Cardiac muscle cell (in vitro differentiated cells and primary cell): ENCODE data around the gene DNM2. TPM values are rescaled to one million over a fixed set of nuclear protein-coding genes. Genes with fewer than 3 reads are reported as not detected.
A peak's percentile ranks its signal among the peaks of the same experiment; 100 is the strongest.

Experiments
- DNase-seq, 2 donors: peaks; one replicate each; pipeline versions ENCODE4 v3.0.0 to v3.0.0-alpha.2; 2010 to 2017; ENCODE audit warnings: low read depth in 1 of 2, low spot score in 1 of 2
- H3K27ac ChIP-seq: fragments of 200-600 bp; sonication (generic); 2 replicates; pipeline ENCODE4 v1.5.1; 2016
- H3K27me3 ChIP-seq: fragments of 200-600 bp; sonication (generic); 2 replicates; pipeline ENCODE4 v1.6.0; 2016; ENCODE audit warnings: control low read depth
- H3K36me3 ChIP-seq: fragments of 200-600 bp; sonication (generic); 2 replicates; pipeline ENCODE4 v1.5.1; 2016; ENCODE audit warnings: control low read depth
- H3K4me1 ChIP-seq: fragments of 200-600 bp; sonication (generic); 2 replicates; pipeline ENCODE4 v1.8.1; 2017; ENCODE audit warnings: low read depth, mild to moderate bottlenecking, mixed run types
- H3K4me3 ChIP-seq: fragments of 200-600 bp; sonication (generic); 2 replicates; pipeline ENCODE4 v1.5.1; 2016; ENCODE audit warnings: mild to moderate bottlenecking
- H3K9me3 ChIP-seq: fragments of 200-600 bp; sonication (generic); 2 replicates; pipeline ENCODE4 v1.5.1; 2017; ENCODE audit warnings: low read depth, mild to moderate bottlenecking, control low read depth
- CTCF ChIP-seq: IDR thresholded peaks from 2 replicates; pipeline ENCODE4 v1.5.1; 2012; ENCODE audit warnings: low read depth, mild to moderate bottlenecking, low read length
- polyA plus RNA-seq: library from polyadenylated mRNA; unstranded; fragments of >200 nt; fragmentation: Nextera tagmentation; extraction: Ambion mirVana; gene quantifications from 2 replicates; pipeline ENCODE4 v1.2.1, GENCODE V29; 2016
- total RNA-seq: library from RNA; depleted of rRNA; stranded (reverse); fragments of >200 nt; gene quantifications from 2 replicates; pipeline ENCODE4 v1.2.3, GENCODE V29; 2016

The DNM2 gene
- total and polyA plus RNA-seq, 2 experiments from 2014 or later: 122 to 132 TPM

GRCh38 chr19:10858204-10858828 lies 140.4 kb downstream of the DNM2 start:
- Histone ChIP-seq H3K27ac (no peak overlapping the region), H3K27me3 (no peaks in the 10 kb centered on the region), H3K36me3 (no peaks in the 10 kb centered on the region), H3K9me3 (no peaks in the 10 kb centered on the region), H3K4me1 (peaks cover 3% of the 10 kb centered on the region), H3K4me3 (no peak overlapping the region)
- DNase-seq: peak; percentile 46 to 53
- TF ChIP-seq CTCF: peak; percentile 83

GRCh38 chr19:10861103-10861651 lies 143.3 kb downstream of the DNM2 start:
- no peak overlapping the region for H3K27ac ChIP-seq
- DNase-seq: peak; percentile 31 to 45
- TF ChIP-seq CTCF: peak; percentile 50
- no peaks in the 10 kb centered on the region for H3K27me3 ChIP-seq
- no peaks in the 10 kb centered on the region for H3K9me3 ChIP-seq
- no peaks in the 10 kb centered on the region for H3K36me3 ChIP-seq
- no peak overlapping the region for H3K4me3 ChIP-seq
- peaks cover 3% of the 10 kb centered on the region for H3K4me1 ChIP-seq

- no peak for DNase-seq
- Histone ChIP-seq H3K4me3 (no peak overlapping the region), H3K27ac (no peak overlapping the region), H3K36me3 (no peaks in the 10 kb centered on the region), H3K4me1 (peaks cover 3% of the 10 kb centered on the region), H3K27me3 (no peaks in the 10 kb centered on the region), H3K9me3 (no peaks in the 10 kb centered on the region)
- TF ChIP-seq CTCF: no peak
These were observed 144.8 kb downstream of the DNM2 start for GRCh38 chr19:10862561-10863106.

GRCh38 chr19:10863107-10863717 lies 145.3 kb downstream of the DNM2 start:
- Histone ChIP-seq H3K27ac (no peak overlapping the region), H3K9me3 (no peaks in the 10 kb centered on the region)

GRCh38 chr19:10864538-10864899 lies 146.6 kb downstream of the DNM2 start:
- Histone ChIP-seq H3K36me3 (no peaks in the 10 kb centered on the region), H3K4me3 (no peak overlapping the region), H3K27me3 (no peaks in the 10 kb centered on the region), H3K9me3 (no peaks in the 10 kb centered on the region), H3K4me1 (peaks cover 3% of the 10 kb centered on the region), H3K27ac (no peak overlapping the region)
- TF ChIP-seq CTCF: peak; percentile 92
- DNase-seq: peak; percentile 84 to 85

More at GRCh38 chr19:10863107-10863717, 145.3 kb downstream of the DNM2 start:
- no peaks in the 10 kb centered on the region for H3K36me3 ChIP-seq
- no peak for TF ChIP-seq CTCF
- H3K4me3 ChIP-seq: no peak overlapping the region
- H3K27me3 ChIP-seq: no peaks in the 10 kb centered on the region
- peak; percentile 8 to 38 for DNase-seq
- H3K4me1 ChIP-seq: peaks cover 3% of the 10 kb centered on the region
